HepG2 (cell line): ENCODE data around the gene CHCHD6. TPM values are rescaled to one million over a fixed set of nuclear protein-coding genes. Genes with fewer than 3 reads are reported as not detected.

Source experiments
- AKAP8 ChIP-seq: sonication (generic); formaldehyde crosslinking; IDR thresholded peaks from 2 replicates; pipeline ENCODE4 v1.5.1; 2020; ENCODE audit warnings: mild to moderate bottlenecking, missing genetic modification reagents
- NFE2L2 ChIP-seq: fragments of 150-350 bp; IDR thresholded peaks from 2 replicates; pipeline ENCODE4 v1.6.1; 2014; ENCODE audit warnings: low read length
- ONECUT2 ChIP-seq: sonication (generic); formaldehyde crosslinking; IDR thresholded peaks from 2 replicates; pipeline ENCODE4 v1.4.0; 2020; ENCODE audit warnings: missing genetic modification reagents
- RBFOX2 ChIP-seq: fragments of 200-400 bp; formaldehyde crosslinking; IDR thresholded peaks from 2 replicates; pipeline ENCODE4 v1.6.1; 2017; ENCODE audit warnings: low read depth, mild to moderate bottlenecking, low read length
- ZBED4 ChIP-seq: sonication (generic); formaldehyde crosslinking; IDR thresholded peaks from 2 replicates; pipeline ENCODE4 v1.4.0; 2020; ENCODE audit warnings: missing genetic modification reagents, borderline replicate concordance
- ZNF34 ChIP-seq: sonication (generic); formaldehyde crosslinking; IDR thresholded peaks from 2 replicates; pipeline ENCODE4 v1.4.0; 2020; ENCODE audit warnings: mild to moderate bottlenecking, missing genetic modification reagents, borderline replicate concordance
- ZNF609 ChIP-seq: sonication (generic); formaldehyde crosslinking; IDR thresholded peaks from 2 replicates; pipeline ENCODE4 v1.4.0; 2020; ENCODE audit warnings: mild to moderate bottlenecking, missing genetic modification reagents, borderline replicate concordance
- ZNF720 ChIP-seq: sonication (generic); formaldehyde crosslinking; IDR thresholded peaks from 2 replicates; pipeline ENCODE4 v1.4.0; 2020; ENCODE audit warnings: missing genetic modification reagents
- polyA plus RNA-seq, 8 experiments: library from polyadenylated mRNA; depleted of rRNA in 3 of 8; stranded (reverse) in 7 of 8; unstranded in 1 of 8; fragments of >200 nt; fragmentation: Illumina TruSeq in 4 of 8; extraction: Trizol in 4 of 8; gene quantifications; 2 replicates each; pipeline versions ENCODE4 v1.2.1 to v1.2.3, GENCODE V29; 2011 to 2016; ENCODE audit warnings: low read depth in 4 of 8, missing spikeins in 1 of 8, mixed read lengths in 1 of 8; ENCODE audit not compliant: insufficient read depth in 1 of 8
- total RNA-seq, 5 experiments: library from RNA; depleted of rRNA; stranded (reverse); fragments of >200 nt; fragmentation: Illumina TruSeq; extraction: Trizol; gene quantifications; 2 replicates each; pipeline ENCODE4 v1.2.3, GENCODE V29; 2016; ENCODE audit warnings: low read depth in 1 of 5

The CHCHD6 gene
- total and polyA plus RNA-seq, 2 of the 13 experiments (the other 11 are each of a cell fraction or from before 2014, with no cell fraction given) = 20.3 to 20.8 TPM

GRCh38 chr3:126965526-126966080 lies 261.6 kb downstream of the CHCHD6 start (continued):
- TF ChIP-seq ZBED4 (CRISPR knock-in tag) (no peak), ONECUT2 (CRISPR knock-in tag) (no peak), RBFOX2 (no peak), ZNF609 (CRISPR knock-in tag) (no peak), NFE2L2 (no peak), ZNF34 (no peak), ZNF720 (no peak), AKAP8 (CRISPR knock-in tag) (no peak)
